Suprapubic skin (tissue), 4 donors: ENCODE data around the gene RAB35.

Experiments
- EP300 ChIP-seq: sonication (generic); formaldehyde crosslinking; IDR thresholded peaks from one replicate; pipeline ENCODE4 v1.6.1; 2017; ENCODE audit warnings: antibody characterized with exemption
- POLR2A ChIP-seq, 2 donors: fragments of 450-650 bp; IDR thresholded peaks; one replicate each; pipeline ENCODE4 v1.6.1; 2017; ENCODE audit warnings: antibody characterized with exemption in 2 of 2, mild to moderate bottlenecking in 2 of 2, moderate library complexity in 2 of 2
- POLR2AphosphoS5 ChIP-seq, 3 donors: sonication (generic); formaldehyde crosslinking; IDR thresholded peaks; one replicate each; pipeline ENCODE4 v1.6.1; 2017; ENCODE audit warnings: antibody characterized with exemption in 3 of 3
- TF ChIP-seq, protein P1 (sequence below), 2 donors: fragments of 200-600 bp in 1 of 2; fragments of 450-650 bp in 1 of 2; sonication (generic) in 1 of 2; IDR thresholded peaks; one replicate each; pipeline ENCODE4 v1.5.1; 2016 to 2019; ENCODE audit warnings: antibody characterized with exemption in 2 of 2, mild to moderate bottlenecking in 1 of 2, moderate library complexity in 1 of 2

DNA sequence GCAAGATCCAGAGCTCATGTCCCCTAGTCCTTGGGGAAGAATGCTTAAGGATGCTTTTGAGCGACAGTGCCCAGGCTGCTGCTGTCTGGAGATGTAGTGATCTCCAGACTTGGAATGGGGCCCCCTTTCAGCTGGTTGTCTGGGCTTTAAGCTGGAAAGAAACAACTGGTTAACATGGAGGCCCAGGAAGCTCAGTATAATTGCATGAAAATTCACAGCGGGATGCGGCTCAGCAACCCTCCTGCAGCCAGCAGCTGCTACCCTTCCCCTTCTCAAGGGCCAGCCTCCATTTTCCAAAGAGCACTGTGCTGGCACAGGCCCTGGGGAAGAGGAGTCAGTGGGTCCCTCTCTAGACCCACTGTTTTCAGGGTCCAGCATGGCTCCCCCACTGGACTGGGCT is 26.3 kb downstream of the RAB35 start:
- TF ChIP-seq, protein P1, sequence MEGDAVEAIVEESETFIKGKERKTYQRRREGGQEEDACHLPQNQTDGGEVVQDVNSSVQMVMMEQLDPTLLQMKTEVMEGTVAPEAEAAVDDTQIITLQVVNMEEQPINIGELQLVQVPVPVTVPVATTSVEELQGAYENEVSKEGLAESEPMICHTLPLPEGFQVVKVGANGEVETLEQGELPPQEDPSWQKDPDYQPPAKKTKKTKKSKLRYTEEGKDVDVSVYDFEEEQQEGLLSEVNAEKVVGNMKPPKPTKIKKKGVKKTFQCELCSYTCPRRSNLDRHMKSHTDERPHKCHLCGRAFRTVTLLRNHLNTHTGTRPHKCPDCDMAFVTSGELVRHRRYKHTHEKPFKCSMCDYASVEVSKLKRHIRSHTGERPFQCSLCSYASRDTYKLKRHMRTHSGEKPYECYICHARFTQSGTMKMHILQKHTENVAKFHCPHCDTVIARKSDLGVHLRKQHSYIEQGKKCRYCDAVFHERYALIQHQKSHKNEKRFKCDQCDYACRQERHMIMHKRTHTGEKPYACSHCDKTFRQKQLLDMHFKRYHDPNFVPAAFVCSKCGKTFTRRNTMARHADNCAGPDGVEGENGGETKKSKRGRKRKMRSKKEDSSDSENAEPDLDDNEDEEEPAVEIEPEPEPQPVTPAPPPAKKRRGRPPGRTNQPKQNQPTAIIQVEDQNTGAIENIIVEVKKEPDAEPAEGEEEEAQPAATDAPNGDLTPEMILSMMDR (IDR thresholded peaks at IDR 0.05) = no peak
- TF ChIP-seq POLR2A (IDR thresholded peaks at IDR 0.05) = no peak
- no peak for TF ChIP-seq POLR2AphosphoS5 (IDR thresholded peaks at IDR 0.05)
- no peak for TF ChIP-seq EP300
